Transverse colon (tissue), 4 donors: ENCODE data around the gene UVRAG. TPM values are rescaled to one million over a fixed set of nuclear protein-coding genes. Genes with fewer than 3 reads are reported as not detected.

Experiments used
- DNase-seq: peaks from one replicate; pipeline ENCODE4 v3.0.0-alpha.2; 2019
- H3K27ac ChIP-seq, 4 donors: fragments of 200-600 bp; sonication (generic); 2 replicates each; pipeline ENCODE4 v1.5.1; 2016 to 2018; ENCODE audit warnings: inconsistent platforms in 4 of 4
- H3K27me3 ChIP-seq: fragments of 200-600 bp; sonication (generic); 2 replicates; pipeline ENCODE4 v1.5.1; 2017; ENCODE audit warnings: inconsistent platforms
- H3K36me3 ChIP-seq, 4 donors: fragments of 200-600 bp; sonication (generic); 2 replicates each; pipeline ENCODE4 v1.5.1; 2017 to 2019; ENCODE audit warnings: inconsistent platforms in 4 of 4
- H3K4me1 ChIP-seq, 4 donors: fragments of 200-600 bp; sonication (generic); 2 replicates each; pipeline ENCODE4 v1.5.1; 2017 to 2020; ENCODE audit warnings: inconsistent platforms in 4 of 4
- H3K4me3 ChIP-seq, 4 donors: fragments of 200-600 bp; sonication (generic); 1 replicate in 1 of 4; 2 replicates in 3 of 4; pipeline versions ENCODE4 v1.5.1 to v1.6.1; 2017 to 2019; ENCODE audit warnings: inconsistent platforms in 4 of 4
- H3K9me3 ChIP-seq, 2 donors: fragments of 200-600 bp; sonication (generic); 2 replicates each; pipeline ENCODE4 v1.5.1; 2017 to 2019; ENCODE audit warnings: inconsistent platforms in 2 of 2
- EP300 ChIP-seq: sonication (generic); formaldehyde crosslinking; IDR thresholded peaks from one replicate; pipeline ENCODE4 v1.6.1; 2017; ENCODE audit warnings: antibody characterized with exemption, low read depth
- POLR2A ChIP-seq: fragments of 450-650 bp; IDR thresholded peaks from one replicate; pipeline ENCODE4 v1.6.1; 2016; ENCODE audit warnings: antibody characterized with exemption, mild to moderate bottlenecking, moderate library complexity
- POLR2AphosphoS5 ChIP-seq, 3 donors: sonication (generic); formaldehyde crosslinking; IDR thresholded peaks; one replicate each; pipeline ENCODE4 v1.6.1; 2016; ENCODE audit warnings: antibody characterized with exemption in 3 of 3
- WGBS, 2 donors: methylation state at CpG; one replicate each; pipeline ENCODE4 v1.1.5; 2018; ENCODE audit warnings: low coverage in 1 of 2; 5-methylcytosine and 5-hydroxymethylcytosine counted together
- in situ Hi-C, 4 donors: fragments of 200-750 bp; cut with MboI; loops; one replicate each; pipeline versions ENCODE4 v1.15.0 to v1.15.1; 2017; ENCODE audit warnings: low sequenced_read_pairs in 3 of 4, low pct_ligation_motif_present in 1 of 4, low pct_unique_long_range_greater_than_20kb in 1 of 4
- intact Hi-C: fragments of 100-400 bp; cut with DNase I; formaldehyde crosslinking; loops from one replicate; pipeline ENCODE4 v1.15.1; 2023; ENCODE audit warnings: low total_unique reads
- total RNA-seq, 4 donors: library from RNA; depleted of rRNA; stranded (reverse); fragments of >200 nt; gene quantifications; one replicate each; pipeline ENCODE4 v1.1.0, GENCODE V29; 2016
- TF ChIP-seq, protein P1 (sequence below), 5 experiments: fragments of 200-600 bp in 3 of 5; fragments of 450-650 bp in 2 of 5; sonication (generic) in 3 of 5; IDR thresholded peaks; 1 replicate in 2 of 5; 2 replicates in 3 of 5; pipeline ENCODE4 v1.5.1; 2016 to 2017; ENCODE audit warnings: antibody characterized with exemption in 5 of 5, inconsistent platforms in 3 of 5, mild to moderate bottlenecking in 2 of 5, moderate library complexity in 1 of 5

Gene UVRAG
- total RNA-seq, 4 donors from 2014 or later, result 12.7 to 34.6 (median 19.3) TPM

DNA sequence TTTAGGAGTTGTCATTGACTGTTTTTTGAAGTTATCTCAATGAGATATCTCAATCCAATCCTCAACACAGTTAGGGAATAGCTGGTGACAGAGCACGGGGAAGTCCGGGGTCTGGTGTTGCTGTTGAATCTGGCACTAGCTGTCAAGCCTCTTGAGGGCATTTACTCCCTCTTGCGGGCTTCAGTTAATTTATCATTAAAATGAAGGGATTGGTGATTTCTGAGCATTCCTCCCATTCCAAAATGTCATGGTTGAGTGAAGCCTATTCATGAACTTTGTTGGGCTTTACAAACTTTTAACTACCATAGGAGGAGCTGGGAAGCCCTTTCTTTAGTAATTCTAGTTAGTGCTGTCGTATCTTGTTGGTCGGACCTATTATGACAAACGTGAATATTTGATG lies 40.2 kb downstream of the UVRAG start:
- H3K36me3 ChIP-seq, result no peaks in the 10 kb centered on the region
- H3K27me3 ChIP-seq, result no peaks in the 10 kb centered on the region
- no peak for DNase-seq
- TF ChIP-seq POLR2A (no peak), POLR2AphosphoS5 (IDR thresholded peaks at IDR 0.05) (no peak), EP300 (no peak)
- TF ChIP-seq, protein P1, sequence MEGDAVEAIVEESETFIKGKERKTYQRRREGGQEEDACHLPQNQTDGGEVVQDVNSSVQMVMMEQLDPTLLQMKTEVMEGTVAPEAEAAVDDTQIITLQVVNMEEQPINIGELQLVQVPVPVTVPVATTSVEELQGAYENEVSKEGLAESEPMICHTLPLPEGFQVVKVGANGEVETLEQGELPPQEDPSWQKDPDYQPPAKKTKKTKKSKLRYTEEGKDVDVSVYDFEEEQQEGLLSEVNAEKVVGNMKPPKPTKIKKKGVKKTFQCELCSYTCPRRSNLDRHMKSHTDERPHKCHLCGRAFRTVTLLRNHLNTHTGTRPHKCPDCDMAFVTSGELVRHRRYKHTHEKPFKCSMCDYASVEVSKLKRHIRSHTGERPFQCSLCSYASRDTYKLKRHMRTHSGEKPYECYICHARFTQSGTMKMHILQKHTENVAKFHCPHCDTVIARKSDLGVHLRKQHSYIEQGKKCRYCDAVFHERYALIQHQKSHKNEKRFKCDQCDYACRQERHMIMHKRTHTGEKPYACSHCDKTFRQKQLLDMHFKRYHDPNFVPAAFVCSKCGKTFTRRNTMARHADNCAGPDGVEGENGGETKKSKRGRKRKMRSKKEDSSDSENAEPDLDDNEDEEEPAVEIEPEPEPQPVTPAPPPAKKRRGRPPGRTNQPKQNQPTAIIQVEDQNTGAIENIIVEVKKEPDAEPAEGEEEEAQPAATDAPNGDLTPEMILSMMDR (IDR thresholded peaks at IDR 0.05), result no peak
- intact Hi-C loops (no loop called here), in situ Hi-C loops (loop anchor here in 1 of 4 donors (5.0 kb wide), 1 partner anchor 48 kb away; no protein-coding TSS in a partner anchor)
- H3K4me1 ChIP-seq, result peaks cover 0 to 18% (median 14%) of the 10 kb centered on the region in 4 donors
- no peak overlapping the region for H3K4me3 ChIP-seq
- no peaks in the 10 kb centered on the region for H3K9me3 ChIP-seq
- H3K27ac ChIP-seq, result no peak overlapping the region
- WGBS, 2 donors, result 94 to 98% methylated on average over 6 of the region's 6 CpGs

DNA sequence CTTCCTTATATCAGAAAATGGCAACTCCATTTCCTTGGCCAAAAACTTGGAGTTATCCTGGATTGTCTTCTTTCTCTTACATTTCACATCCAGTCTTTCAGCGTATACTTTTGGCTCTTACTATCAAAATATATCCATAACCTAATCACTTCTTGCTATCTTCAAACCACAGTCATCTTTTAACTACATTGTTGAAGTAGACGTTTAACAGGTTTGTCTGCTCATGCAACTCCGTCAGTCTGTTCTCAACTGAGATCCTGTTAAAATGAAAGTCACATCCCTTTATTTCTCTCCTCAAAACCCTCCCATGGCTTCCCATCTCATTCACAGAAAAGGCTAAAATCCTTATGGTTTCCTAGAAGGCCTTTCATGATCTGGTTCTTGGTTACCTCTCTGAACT lies 41.9 kb downstream of the UVRAG start:
- no peaks in the 10 kb centered on the region for H3K9me3 ChIP-seq
- no peak for TF ChIP-seq POLR2AphosphoS5 (IDR thresholded peaks at IDR 0.05)
- TF ChIP-seq EP300, result no peak
- no peak for TF ChIP-seq POLR2A
- TF ChIP-seq, protein P1 (IDR thresholded peaks at IDR 0.05), result no peak
- no peaks in the 10 kb centered on the region for H3K36me3 ChIP-seq
- no peak for DNase-seq
- H3K4me3 ChIP-seq, result no peak overlapping the region
- H3K4me1 ChIP-seq, result peaks cover 0 to 7% (median 3%) of the 10 kb centered on the region in 4 donors
- intact Hi-C loops, result no loop called here
- H3K27ac ChIP-seq, result no peak overlapping the region
- WGBS, 2 donors, result 90 to 91% methylated on average over 3 of the region's 3 CpGs
- in situ Hi-C loops, result loop anchor here in 1 of 4 donors (5.0 kb wide), 1 partner anchor 50 kb away; no protein-coding TSS in a partner anchor
- no peaks in the 10 kb centered on the region for H3K27me3 ChIP-seq

DNA sequence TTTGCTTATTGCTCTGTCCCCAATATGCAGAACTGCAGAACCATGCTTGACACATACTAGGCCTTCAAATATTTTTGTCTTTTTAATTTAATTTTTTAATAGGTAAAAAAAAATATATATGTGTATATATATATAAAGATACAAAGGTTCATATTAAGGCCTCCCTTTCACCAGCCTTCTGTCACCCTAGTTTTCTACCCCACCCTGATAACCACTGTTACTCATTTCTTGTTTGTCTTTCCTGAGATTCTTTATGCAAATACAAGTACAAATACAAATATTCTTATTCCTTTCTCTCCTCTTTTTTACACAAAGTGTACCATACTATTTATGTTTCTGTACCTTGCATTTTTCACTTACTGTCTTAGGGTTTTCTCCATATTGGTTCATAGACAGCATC lies 43.0 kb downstream of the UVRAG start:
- in situ Hi-C loops (loop anchor here in 1 of 4 donors (5.0 kb wide), 1 partner anchor 51 kb away; no protein-coding TSS in a partner anchor), intact Hi-C loops (no loop called here)
- Histone ChIP-seq H3K27me3 (no peaks in the 10 kb centered on the region), H3K4me1 (peaks cover 0 to 7% (median 3%) of the 10 kb centered on the region in 4 donors), H3K9me3 (no peaks in the 10 kb centered on the region), H3K27ac (no peak overlapping the region), H3K36me3 (no peaks in the 10 kb centered on the region), H3K4me3 (no peak overlapping the region)
- TF ChIP-seq EP300, result no peak
- no peak for TF ChIP-seq POLR2A
- no peak for TF ChIP-seq POLR2AphosphoS5 (IDR thresholded peaks at IDR 0.05)
- TF ChIP-seq, protein P1 (IDR thresholded peaks at IDR 0.05), result no peak
- DNase-seq, result no peak

DNA sequence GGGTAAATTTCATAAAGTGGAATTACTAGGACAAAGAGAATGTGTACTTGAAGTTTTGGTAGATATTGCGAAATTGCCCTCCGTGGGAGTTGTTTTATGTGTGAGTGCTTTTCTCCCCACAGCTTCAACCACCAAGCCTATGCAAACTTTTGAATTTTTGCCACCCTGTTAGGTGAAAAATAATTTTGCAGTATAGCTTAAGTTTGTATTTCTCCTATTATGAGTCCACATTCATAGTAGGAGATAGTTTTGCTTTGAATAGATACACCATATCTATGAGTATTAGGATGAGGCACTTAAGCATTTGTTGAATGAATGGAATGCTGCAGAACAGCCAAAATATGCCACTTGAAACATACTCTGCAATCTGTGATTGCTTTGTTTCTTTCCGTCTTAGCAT lies 43.6 kb downstream of the UVRAG start:
- DNase-seq, result no peak
- Histone ChIP-seq H3K36me3 (no peaks in the 10 kb centered on the region), H3K27me3 (no peaks in the 10 kb centered on the region), H3K4me3 (no peak overlapping the region), H3K27ac (no peak overlapping the region), H3K4me1 (peaks cover 0 to 7% (median 3%) of the 10 kb centered on the region in 4 donors), H3K9me3 (no peaks in the 10 kb centered on the region)
- 63 to 70% methylated on average over 3 of the region's 3 CpGs for WGBS, 2 donors
- in situ Hi-C loops, result loop anchor here in 1 of 4 donors (5.0 kb wide), 1 partner anchor 51 kb away; no protein-coding TSS in a partner anchor
- intact Hi-C loops, result no loop called here
- no peak for TF ChIP-seq POLR2AphosphoS5 (IDR thresholded peaks at IDR 0.05)
- TF ChIP-seq POLR2A, result no peak
- TF ChIP-seq, protein P1 (IDR thresholded peaks at IDR 0.05), result no peak
- no peak for TF ChIP-seq EP300
